ENCODE data around the gene OR2T8. TPM values are rescaled to one million over a fixed set of nuclear protein-coding genes. Genes with fewer than 3 reads are reported as not detected.

Gene OR2T8
- total and polyA plus RNA-seq, 4 donors: 0.70 TPM; not detected in 3

- H3K4me1 ChIP-seq (ENCODE audit: control insufficient read depth in 4 of 4, insufficient read depth in 4 of 4, low read length in 3 of 4): no peaks in the 10 kb centered on the region
- no peaks in the 10 kb centered on the region for H3K9me3 ChIP-seq (ENCODE audit: control insufficient read depth in 4 of 4, low read length in 3 of 4)
- no peak overlapping the region for H3K4me3 ChIP-seq (ENCODE audit: low read depth in 1 of 3, low read length in 3 of 3)
- peaks cover 0 to 3% (median 0%) of the 10 kb centered on the region in 4 donors for H3K27me3 ChIP-seq (ENCODE audit: control insufficient read depth in 4 of 4, insufficient read depth in 4 of 4, low read length in 3 of 4)
- WGBS: 84% methylated on average over 10 of the region's 10 CpGs
- no peaks in the 10 kb centered on the region for H3K36me3 ChIP-seq (ENCODE audit: control insufficient read depth in 4 of 4, insufficient read depth in 3 of 4, low read depth in 1 of 4, low read length in 3 of 4)
- H3K9ac ChIP-seq (ENCODE audit: low read depth in 1 of 2, low read length in 2 of 2): no peak overlapping the region
- H3K27ac ChIP-seq (ENCODE audit: low read depth in 1 of 2, low read length in 2 of 2): no peak overlapping the region
- TF ChIP-seq JUND (IDR thresholded peaks at IDR 0.05) (no peak), HNF4A (conservative IDR thresholded peaks at IDR 0.05) (no peak), SP1 (IDR thresholded peaks at IDR 0.05) (no peak), NR2F2 (IDR thresholded peaks at IDR 0.05) (no peak), RXRA (IDR thresholded peaks at IDR 0.05) (no peak), HNF4G (IDR thresholded peaks at IDR 0.05) (no peak), EGR1 (IDR thresholded peaks at IDR 0.05; ENCODE audit: low read depth in 2 of 2) (no peak), TAF1 (conservative IDR thresholded peaks at IDR 0.05) (no peak), FOXA1 (IDR thresholded peaks at IDR 0.05) (no peak), FOXA2 (IDR thresholded peaks at IDR 0.05) (no peak), ZBTB33 (IDR thresholded peaks at IDR 0.05) (no peak), GABPA (IDR thresholded peaks at IDR 0.05 in 1 of 2, conservative IDR thresholded peaks at IDR 0.05 in 1 of 2) (no peak), RAD21 (IDR thresholded peaks at IDR 0.05) (no peak), YY1 (IDR thresholded peaks at IDR 0.05) (no peak)
- TF ChIP-seq, protein P1, sequence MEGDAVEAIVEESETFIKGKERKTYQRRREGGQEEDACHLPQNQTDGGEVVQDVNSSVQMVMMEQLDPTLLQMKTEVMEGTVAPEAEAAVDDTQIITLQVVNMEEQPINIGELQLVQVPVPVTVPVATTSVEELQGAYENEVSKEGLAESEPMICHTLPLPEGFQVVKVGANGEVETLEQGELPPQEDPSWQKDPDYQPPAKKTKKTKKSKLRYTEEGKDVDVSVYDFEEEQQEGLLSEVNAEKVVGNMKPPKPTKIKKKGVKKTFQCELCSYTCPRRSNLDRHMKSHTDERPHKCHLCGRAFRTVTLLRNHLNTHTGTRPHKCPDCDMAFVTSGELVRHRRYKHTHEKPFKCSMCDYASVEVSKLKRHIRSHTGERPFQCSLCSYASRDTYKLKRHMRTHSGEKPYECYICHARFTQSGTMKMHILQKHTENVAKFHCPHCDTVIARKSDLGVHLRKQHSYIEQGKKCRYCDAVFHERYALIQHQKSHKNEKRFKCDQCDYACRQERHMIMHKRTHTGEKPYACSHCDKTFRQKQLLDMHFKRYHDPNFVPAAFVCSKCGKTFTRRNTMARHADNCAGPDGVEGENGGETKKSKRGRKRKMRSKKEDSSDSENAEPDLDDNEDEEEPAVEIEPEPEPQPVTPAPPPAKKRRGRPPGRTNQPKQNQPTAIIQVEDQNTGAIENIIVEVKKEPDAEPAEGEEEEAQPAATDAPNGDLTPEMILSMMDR (IDR thresholded peaks at IDR 0.05; ENCODE audit: low read depth, low read length, missing input control): no peak
- TF ChIP-seq, protein P2, sequence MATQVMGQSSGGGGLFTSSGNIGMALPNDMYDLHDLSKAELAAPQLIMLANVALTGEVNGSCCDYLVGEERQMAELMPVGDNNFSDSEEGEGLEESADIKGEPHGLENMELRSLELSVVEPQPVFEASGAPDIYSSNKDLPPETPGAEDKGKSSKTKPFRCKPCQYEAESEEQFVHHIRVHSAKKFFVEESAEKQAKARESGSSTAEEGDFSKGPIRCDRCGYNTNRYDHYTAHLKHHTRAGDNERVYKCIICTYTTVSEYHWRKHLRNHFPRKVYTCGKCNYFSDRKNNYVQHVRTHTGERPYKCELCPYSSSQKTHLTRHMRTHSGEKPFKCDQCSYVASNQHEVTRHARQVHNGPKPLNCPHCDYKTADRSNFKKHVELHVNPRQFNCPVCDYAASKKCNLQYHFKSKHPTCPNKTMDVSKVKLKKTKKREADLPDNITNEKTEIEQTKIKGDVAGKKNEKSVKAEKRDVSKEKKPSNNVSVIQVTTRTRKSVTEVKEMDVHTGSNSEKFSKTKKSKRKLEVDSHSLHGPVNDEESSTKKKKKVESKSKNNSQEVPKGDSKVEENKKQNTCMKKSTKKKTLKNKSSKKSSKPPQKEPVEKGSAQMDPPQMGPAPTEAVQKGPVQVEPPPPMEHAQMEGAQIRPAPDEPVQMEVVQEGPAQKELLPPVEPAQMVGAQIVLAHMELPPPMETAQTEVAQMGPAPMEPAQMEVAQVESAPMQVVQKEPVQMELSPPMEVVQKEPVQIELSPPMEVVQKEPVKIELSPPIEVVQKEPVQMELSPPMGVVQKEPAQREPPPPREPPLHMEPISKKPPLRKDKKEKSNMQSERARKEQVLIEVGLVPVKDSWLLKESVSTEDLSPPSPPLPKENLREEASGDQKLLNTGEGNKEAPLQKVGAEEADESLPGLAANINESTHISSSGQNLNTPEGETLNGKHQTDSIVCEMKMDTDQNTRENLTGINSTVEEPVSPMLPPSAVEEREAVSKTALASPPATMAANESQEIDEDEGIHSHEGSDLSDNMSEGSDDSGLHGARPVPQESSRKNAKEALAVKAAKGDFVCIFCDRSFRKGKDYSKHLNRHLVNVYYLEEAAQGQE (IDR thresholded peaks at IDR 0.05): no peak
- TF ChIP-seq, protein P3, sequence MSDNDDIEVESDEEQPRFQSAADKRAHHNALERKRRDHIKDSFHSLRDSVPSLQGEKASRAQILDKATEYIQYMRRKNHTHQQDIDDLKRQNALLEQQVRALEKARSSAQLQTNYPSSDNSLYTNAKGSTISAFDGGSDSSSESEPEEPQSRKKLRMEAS (IDR thresholded peaks at IDR 0.05): no peak
- TF ChIP-seq, protein P4, sequence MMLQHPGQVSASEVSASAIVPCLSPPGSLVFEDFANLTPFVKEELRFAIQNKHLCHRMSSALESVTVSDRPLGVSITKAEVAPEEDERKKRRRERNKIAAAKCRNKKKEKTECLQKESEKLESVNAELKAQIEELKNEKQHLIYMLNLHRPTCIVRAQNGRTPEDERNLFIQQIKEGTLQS (IDR thresholded peaks at IDR 0.05): no peak
- DNase-seq (ENCODE audit: low spot score): no peak
These were observed 35.1 kb upstream of the OR2T8 start for GRCh38 chr1:247884797-247885413.

Measured in liver (tissue), 9 donors.